ENCODE measurements around the gene ARHGDIG. TPM values are rescaled to one million over a fixed set of nuclear protein-coding genes. Genes with fewer than 3 reads are reported as not detected.

The ARHGDIG gene
- total RNA-seq, 1 donor from 2014 or later: 2.5 TPM

GRCh38 chr16:242281-242680 lies 38.1 kb upstream of the ARHGDIG start:
- Mint-ChIP-seq H3K4me1 (ENCODE audit: unreplicated experiment) (peaks cover 8% of the 10 kb centered on the region), H3K27me3 (no peaks in the 10 kb centered on the region), H3K9me3 (no peaks in the 10 kb centered on the region), H3K4me3 (no peak overlapping the region), H3K27ac (no peak overlapping the region), H3K36me3 (peaks cover 8% of the 10 kb centered on the region)
- TF ChIP-seq CTCF (conservative IDR thresholded peaks at IDR 0.05): no peak
- no peak for DNase-seq (ENCODE audit: extremely low spot score, unreplicated experiment)

GRCh38 chr16:243348-243747 lies 37.0 kb upstream of the ARHGDIG start:
- Mint-ChIP-seq H3K4me1 (ENCODE audit: unreplicated experiment) (peaks cover 8% of the 10 kb centered on the region), H3K27ac (no peak overlapping the region), H3K36me3 (peaks cover 7% of the 10 kb centered on the region), H3K9me3 (no peaks in the 10 kb centered on the region), H3K27me3 (no peaks in the 10 kb centered on the region), H3K4me3 (no peak overlapping the region)
- no peak for DNase-seq (ENCODE audit: extremely low spot score, unreplicated experiment)
- TF ChIP-seq CTCF (conservative IDR thresholded peaks at IDR 0.05): no peak

GRCh38 chr16:245105-245504 lies 35.3 kb upstream of the ARHGDIG start:
- H3K27ac Mint-ChIP-seq: no peak overlapping the region
- TF ChIP-seq CTCF (conservative IDR thresholded peaks at IDR 0.05): no peak
- peaks cover 1% of the 10 kb centered on the region for H3K36me3 Mint-ChIP-seq
- H3K4me3 Mint-ChIP-seq: no peak overlapping the region
- DNase-seq (ENCODE audit: extremely low spot score, unreplicated experiment): no peak
- H3K27me3 Mint-ChIP-seq: no peaks in the 10 kb centered on the region
- H3K9me3 Mint-ChIP-seq: no peaks in the 10 kb centered on the region
- peaks cover 2% of the 10 kb centered on the region for H3K4me1 Mint-ChIP-seq (ENCODE audit: unreplicated experiment)

GRCh38 chr16:247027-247426 lies 33.4 kb upstream of the ARHGDIG start:
- no peak for TF ChIP-seq CTCF (conservative IDR thresholded peaks at IDR 0.05)
- H3K4me3 Mint-ChIP-seq: no peak overlapping the region
- H3K36me3 Mint-ChIP-seq: peaks cover 7% of the 10 kb centered on the region
- no peak overlapping the region for H3K27ac Mint-ChIP-seq
- no peaks in the 10 kb centered on the region for H3K4me1 Mint-ChIP-seq (ENCODE audit: unreplicated experiment)
- no peak for DNase-seq (ENCODE audit: extremely low spot score, unreplicated experiment)
- no peaks in the 10 kb centered on the region for H3K27me3 Mint-ChIP-seq
- no peaks in the 10 kb centered on the region for H3K9me3 Mint-ChIP-seq

GRCh38 chr16:249431-249830 lies 31.0 kb upstream of the ARHGDIG start:
- Mint-ChIP-seq H3K4me1 (ENCODE audit: unreplicated experiment) (peaks cover 9% of the 10 kb centered on the region), H3K4me3 (no peak overlapping the region), H3K36me3 (peaks cover 7% of the 10 kb centered on the region), H3K9me3 (no peaks in the 10 kb centered on the region), H3K27me3 (no peaks in the 10 kb centered on the region), H3K27ac (no peak overlapping the region)
- no peak for TF ChIP-seq CTCF (conservative IDR thresholded peaks at IDR 0.05)
- DNase-seq (ENCODE audit: extremely low spot score, unreplicated experiment): no peak
